H9 (cell line): ENCODE measurements around the gene PRKCB. TPM values are rescaled to one million over a fixed set of nuclear protein-coding genes. Genes with fewer than 3 reads are reported as not detected.

Experiments used
- DNase-seq: peaks from one replicate; pipeline ENCODE4 v3.0.0-alpha.2; 2017
- H2AFZ ChIP-seq: one replicate; pipeline ENCODE4 v1.6.1; 2013; ENCODE audit warnings: mild to moderate bottlenecking, low read length, control low read depth, moderate library complexity
- H2AK5ac ChIP-seq: 2 replicates; pipeline ENCODE4 v1.6.1; 2013; ENCODE audit warnings: low read length, control low read depth, mixed read lengths; ENCODE audit not compliant: insufficient read length
- H2BK120ac ChIP-seq: one replicate; pipeline ENCODE4 v1.6.1; 2013; ENCODE audit warnings: low read depth, mild to moderate bottlenecking, low read length, control low read depth, inconsistent platforms; ENCODE audit not compliant: poor library complexity, severe bottlenecking
- H2BK12ac ChIP-seq: 2 replicates; pipeline ENCODE4 v1.6.1; 2013; ENCODE audit warnings: low read length, control low read depth, mixed read lengths, low read depth; ENCODE audit not compliant: insufficient read length
- H2BK15ac ChIP-seq: 2 replicates; pipeline ENCODE4 v1.6.1; 2013; ENCODE audit warnings: low read depth, low read length, control low read depth
- H2BK20ac ChIP-seq: one replicate; pipeline ENCODE4 v1.6.1; 2013; ENCODE audit warnings: low read depth, mild to moderate bottlenecking, low read length, control low read depth, inconsistent platforms; ENCODE audit not compliant: poor library complexity, severe bottlenecking
- H2BK5ac ChIP-seq: 2 replicates; pipeline ENCODE4 v1.6.1; 2013; ENCODE audit warnings: low read length, control low read depth, mixed read lengths; ENCODE audit not compliant: insufficient read length
- H3K14ac ChIP-seq: 2 replicates; pipeline ENCODE4 v1.6.1; 2013; ENCODE audit warnings: low read length, control low read depth; ENCODE audit not compliant: insufficient read depth
- H3K18ac ChIP-seq: 2 replicates; pipeline ENCODE4 v1.6.1; 2013; ENCODE audit warnings: low read depth, mild to moderate bottlenecking, mixed read lengths, low read length, control low read depth; ENCODE audit not compliant: insufficient read length
- H3K23ac ChIP-seq: 2 replicates; pipeline ENCODE4 v1.6.1; 2013; ENCODE audit warnings: low read length, control low read depth, mixed read lengths, low read depth; ENCODE audit not compliant: insufficient read length
- H3K23me2 ChIP-seq: 2 replicates; pipeline ENCODE4 v1.6.1; 2013; ENCODE audit warnings: low read depth, mild to moderate bottlenecking, mixed read lengths, low read length, control low read depth; ENCODE audit not compliant: insufficient read length, poor library complexity, severe bottlenecking
- H3K27ac ChIP-seq: 2 replicates; pipeline ENCODE4 v1.5.1; 2013; ENCODE audit warnings: low read length, control low read depth, mixed read lengths, low read depth; ENCODE audit not compliant: insufficient read length
- H3K27me3 ChIP-seq: 2 replicates; pipeline ENCODE4 v1.6.1; 2013; ENCODE audit warnings: low read length, control low read depth, inconsistent platforms; ENCODE audit not compliant: insufficient read depth
- H3K4ac ChIP-seq: 2 replicates; pipeline ENCODE4 v1.6.1; 2013; ENCODE audit warnings: low read depth, mild to moderate bottlenecking, control low read depth, inconsistent platforms, low read length, moderate library complexity
- H3K4me1 ChIP-seq: 2 replicates; pipeline ENCODE4 v1.6.1; 2013; ENCODE audit warnings: low read length, control low read depth, inconsistent platforms; ENCODE audit not compliant: insufficient read depth
- H3K4me2 ChIP-seq: 2 replicates; pipeline ENCODE4 v1.6.1; 2013; ENCODE audit warnings: low read length, control low read depth, mixed read lengths; ENCODE audit not compliant: insufficient read length, insufficient read depth
- H3K56ac ChIP-seq: 2 replicates; pipeline ENCODE4 v1.6.1; 2013; ENCODE audit warnings: low read depth, mild to moderate bottlenecking, mixed read lengths, low read length, control low read depth; ENCODE audit not compliant: insufficient read length
- H3K79me1 ChIP-seq: 2 replicates; pipeline ENCODE4 v1.6.1; 2013; ENCODE audit warnings: low read depth, mild to moderate bottlenecking, moderate library complexity, low read length, control low read depth, inconsistent platforms; ENCODE audit not compliant: insufficient read depth, poor library complexity, severe bottlenecking
- H3K79me2 ChIP-seq: 2 replicates; pipeline ENCODE4 v1.6.1; 2013; ENCODE audit warnings: low read length, control low read depth, inconsistent platforms; ENCODE audit not compliant: insufficient read depth
- H3K9ac ChIP-seq: 2 replicates; pipeline ENCODE4 v1.6.1; 2013; ENCODE audit warnings: low read length, control low read depth, mixed read lengths; ENCODE audit not compliant: insufficient read length; ENCODE audit errors: extremely low read depth
- H3K9me3 ChIP-seq: one replicate; pipeline ENCODE4 v1.6.1; 2013; ENCODE audit warnings: low read depth, low read length, inconsistent platforms; ENCODE audit not compliant: control insufficient read depth
- H3T11ph ChIP-seq: one replicate; pipeline ENCODE4 v1.6.1; 2013; ENCODE audit warnings: mild to moderate bottlenecking, low read length, control low read depth, inconsistent platforms
- H4K20me1 ChIP-seq: one replicate; pipeline ENCODE4 v1.6.1; 2013; ENCODE audit not compliant: control insufficient read depth, insufficient read length, insufficient read depth
- H4K5ac ChIP-seq: 2 replicates; pipeline ENCODE4 v1.6.1; 2013; ENCODE audit warnings: low read depth, mild to moderate bottlenecking, mixed read lengths, low read length, control low read depth; ENCODE audit not compliant: insufficient read length
- H4K8ac ChIP-seq: replicated peaks from 2 replicates; pipeline ENCODE4 v1.6.1; 2013; ENCODE audit warnings: low read length, control low read depth, mixed read lengths, low read depth; ENCODE audit not compliant: insufficient read length
- H4K91ac ChIP-seq: 2 replicates; pipeline ENCODE4 v1.6.1; 2013; ENCODE audit warnings: low read depth, mild to moderate bottlenecking, moderate library complexity, mixed read lengths, low read length, control low read depth; ENCODE audit not compliant: insufficient read length
- H3K27ac Mint-ChIP-seq, 3 experiments: 2 replicates in 2 of 3; 3 replicates in 1 of 3; pipeline ENCODE4 v1.8.0; 2020 to 2021; ENCODE audit warnings: mixed read lengths in 3 of 3, mild to moderate bottlenecking in 1 of 3, moderate library complexity in 1 of 3
- H3K27me3 Mint-ChIP-seq: 2 replicates; pipeline ENCODE4 v1.8.0; 2021; ENCODE audit warnings: low read depth, mild to moderate bottlenecking, moderate library complexity, mixed read lengths
- H3K36me3 Mint-ChIP-seq, 3 experiments: 2 replicates in 2 of 3; 3 replicates in 1 of 3; pipeline ENCODE4 v1.8.0; 2020 to 2021; ENCODE audit warnings: low read depth in 3 of 3, mixed read lengths in 3 of 3; ENCODE audit not compliant: insufficient read depth in 1 of 3
- H3K4me1 Mint-ChIP-seq, 2 experiments: 2 replicates each; pipeline ENCODE4 v1.8.0; 2020; ENCODE audit warnings: mixed read lengths in 2 of 2
- H3K4me3 Mint-ChIP-seq, 2 experiments: 2 replicates in 1 of 2; 3 replicates in 1 of 2; pipeline ENCODE4 v1.8.0; 2020 to 2021; ENCODE audit warnings: mild to moderate bottlenecking in 2 of 2, mixed read lengths in 2 of 2, moderate library complexity in 1 of 2
- H3K9me3 Mint-ChIP-seq, 2 experiments: 2 replicates in 1 of 2; 3 replicates in 1 of 2; pipeline ENCODE4 v1.8.0; 2020; ENCODE audit warnings: mild to moderate bottlenecking in 2 of 2, mixed read lengths in 2 of 2, moderate library complexity in 1 of 2
- CTCF ChIP-seq: fragments of 200-600 bp; sonication (generic); conservative IDR thresholded peaks from 3 replicates; pipeline ENCODE4 v1.8.0; 2021; ENCODE audit warnings: antibody characterized with exemption, mild to moderate bottlenecking
- WGBS: extraction: QIAGEN DNeasy Blood & Tissue Kit; methylation state at CpG from one replicate; pipeline ENCODE4 v1.1.7; 2013; ENCODE audit warnings: missing lambda C conversion rate, low lambda C conversion rate, mixed read lengths; ENCODE audit not compliant: insufficient read length; ENCODE audit errors: extremely low coverage; 5-methylcytosine and 5-hydroxymethylcytosine counted together
- total RNA-seq: library from RNA; stranded (reverse); gene quantifications from 2 replicates; pipeline ENCODE4 v1.2.1, GENCODE V29; 2021

The PRKCB gene
- total RNA-seq, 1 experiment from 2014 or later, result 7.0 TPM

DNA sequence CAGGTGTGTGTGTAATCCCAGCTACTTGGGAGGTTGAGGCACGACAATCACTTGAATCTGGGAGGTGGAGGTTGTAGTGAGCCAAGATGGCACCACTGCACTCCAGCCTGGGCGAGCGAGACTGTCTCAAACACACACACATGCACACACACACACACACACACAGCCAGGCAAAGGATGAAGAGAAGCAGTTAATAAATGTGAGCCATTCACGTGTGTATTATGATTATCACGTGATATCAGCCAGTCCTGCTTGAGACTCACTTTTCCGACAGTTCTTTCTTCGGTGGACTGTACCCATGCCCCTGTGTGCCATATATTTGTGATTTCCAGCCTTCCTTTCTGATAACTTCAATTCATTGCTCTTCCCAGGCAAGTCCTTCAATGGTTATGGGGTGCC, 119.3 kb downstream of the PRKCB start:
- H3K9me3 Mint-ChIP-seq, result no peaks in the 10 kb centered on the region
- H3K27ac Mint-ChIP-seq, result no peak overlapping the region
- no peak overlapping the region for H2AFZ ChIP-seq
- no peaks in the 10 kb centered on the region for H4K20me1 ChIP-seq
- H2AK5ac ChIP-seq, result no peak overlapping the region
- no peak overlapping the region for H3K9ac ChIP-seq
- no peak overlapping the region for H3K4ac ChIP-seq
- no peak overlapping the region for H3K23ac ChIP-seq
- no peak overlapping the region for H4K5ac ChIP-seq
- H2BK120ac ChIP-seq, result no peak overlapping the region
- no peak for DNase-seq
- no peak overlapping the region for H3T11ph ChIP-seq
- no peak overlapping the region for H2BK12ac ChIP-seq
- no peaks in the 10 kb centered on the region; a peak in 1 of 7 replicates for H3K36me3 Mint-ChIP-seq
- H3K4me2 ChIP-seq, result no peak overlapping the region
- no peaks in the 10 kb centered on the region for H3K23me2 ChIP-seq
- no peak overlapping the region for H3K14ac ChIP-seq
- H4K91ac ChIP-seq, result no peak overlapping the region
- no peaks in the 10 kb centered on the region for H3K27me3 ChIP-seq
- H3K27me3 Mint-ChIP-seq, result peaks cover 21% of the 10 kb centered on the region
- no peak overlapping the region for H4K8ac ChIP-seq
- no peak overlapping the region for H3K56ac ChIP-seq
- no CpG with 5 or more reads among the region's 7 CpGs for WGBS
- no peak overlapping the region for H3K4me3 Mint-ChIP-seq
- no peak overlapping the region for H3K27ac ChIP-seq
- H2BK20ac ChIP-seq, result no peak overlapping the region
- H3K79me1 ChIP-seq, result no peaks in the 10 kb centered on the region
- H3K4me1 Mint-ChIP-seq, result peaks cover 22 to 26% of the 10 kb centered on the region in 2 experiments
- H3K79me2 ChIP-seq, result no peaks in the 10 kb centered on the region
- no peak overlapping the region for H2BK5ac ChIP-seq
- H2BK15ac ChIP-seq, result no peak overlapping the region
- no peak overlapping the region for H3K18ac ChIP-seq
- no peak for TF ChIP-seq CTCF
- no peaks in the 10 kb centered on the region for H3K9me3 ChIP-seq
- H3K4me1 ChIP-seq, result peaks cover 10% of the 10 kb centered on the region; the same call in 1 of the 2 replicates
